ENCODE measurements around the gene ARHGAP44. TPM values are rescaled to one million over a fixed set of nuclear protein-coding genes. Genes with fewer than 3 reads are reported as not detected.

ARHGAP44 gene
- total RNA-seq, 2 experiments from 2014 or later = 13.7 to 19.9 TPM

GRCh38 chr17:12856416-12856815 is 67.1 kb downstream of the ARHGAP44 start:
- BruUV-seq (replicated peaks) = no TSS peak
- no peaks in the 10 kb centered on the region for H3K79me2 ChIP-seq (ENCODE audit: insufficient read depth, low read depth, low read length)
- ChIA-PET CTCF (ENCODE audit: unreplicated experiment) (no interaction called here), POLR2A (interaction anchor here (0.6 to 1.5 kb wide), 2 partner anchors 13 to 34 kb away, joined by 3 to 5 read pairs; no protein-coding TSS in a partner anchor)
- H3K9me3 ChIP-seq (ENCODE audit: low read length) = peaks cover 5% of the 10 kb centered on the region; the same call in 1 of the 2 replicates
- H2AFZ ChIP-seq (ENCODE audit: low read length) = no peak overlapping the region
- H3K27ac ChIP-seq (ENCODE audit: low read depth, low read length, poor library complexity, severe bottlenecking) = no peak overlapping the region
- TF ChIP-seq EZH2phosphoT487 (IDR thresholded peaks at IDR 0.05; ENCODE audit: borderline replicate concordance, low read depth, low read length) = no peak
- TF ChIP-seq, protein P1, sequence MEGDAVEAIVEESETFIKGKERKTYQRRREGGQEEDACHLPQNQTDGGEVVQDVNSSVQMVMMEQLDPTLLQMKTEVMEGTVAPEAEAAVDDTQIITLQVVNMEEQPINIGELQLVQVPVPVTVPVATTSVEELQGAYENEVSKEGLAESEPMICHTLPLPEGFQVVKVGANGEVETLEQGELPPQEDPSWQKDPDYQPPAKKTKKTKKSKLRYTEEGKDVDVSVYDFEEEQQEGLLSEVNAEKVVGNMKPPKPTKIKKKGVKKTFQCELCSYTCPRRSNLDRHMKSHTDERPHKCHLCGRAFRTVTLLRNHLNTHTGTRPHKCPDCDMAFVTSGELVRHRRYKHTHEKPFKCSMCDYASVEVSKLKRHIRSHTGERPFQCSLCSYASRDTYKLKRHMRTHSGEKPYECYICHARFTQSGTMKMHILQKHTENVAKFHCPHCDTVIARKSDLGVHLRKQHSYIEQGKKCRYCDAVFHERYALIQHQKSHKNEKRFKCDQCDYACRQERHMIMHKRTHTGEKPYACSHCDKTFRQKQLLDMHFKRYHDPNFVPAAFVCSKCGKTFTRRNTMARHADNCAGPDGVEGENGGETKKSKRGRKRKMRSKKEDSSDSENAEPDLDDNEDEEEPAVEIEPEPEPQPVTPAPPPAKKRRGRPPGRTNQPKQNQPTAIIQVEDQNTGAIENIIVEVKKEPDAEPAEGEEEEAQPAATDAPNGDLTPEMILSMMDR (conservative IDR thresholded peaks at IDR 0.05; ENCODE audit: low read length) = no peak
- no peaks in the 10 kb centered on the region for H3K9me2 ChIP-seq (ENCODE audit: insufficient read depth, low read length)
- intact Hi-C loops (cut with micrococcal nuclease; ENCODE audit: unreplicated experiment) = no loop called here
- no peak overlapping the region for H3K4me3 ChIP-seq (ENCODE audit: low read depth, low read length, poor library complexity, severe bottlenecking)
- H3K36me3 ChIP-seq (ENCODE audit: insufficient read depth, low read length) = no peaks in the 10 kb centered on the region
- no peak for DNase-seq (ENCODE audit: low spot score)
- no peak overlapping the region for H3K4me2 ChIP-seq (ENCODE audit: low read length)
- H4K20me1 ChIP-seq (ENCODE audit: insufficient read depth, low read length) = no peaks in the 10 kb centered on the region
- H3K4me1 ChIP-seq (ENCODE audit: insufficient read depth, low read length, poor library complexity, severe bottlenecking) = no peaks in the 10 kb centered on the region

DNA sequence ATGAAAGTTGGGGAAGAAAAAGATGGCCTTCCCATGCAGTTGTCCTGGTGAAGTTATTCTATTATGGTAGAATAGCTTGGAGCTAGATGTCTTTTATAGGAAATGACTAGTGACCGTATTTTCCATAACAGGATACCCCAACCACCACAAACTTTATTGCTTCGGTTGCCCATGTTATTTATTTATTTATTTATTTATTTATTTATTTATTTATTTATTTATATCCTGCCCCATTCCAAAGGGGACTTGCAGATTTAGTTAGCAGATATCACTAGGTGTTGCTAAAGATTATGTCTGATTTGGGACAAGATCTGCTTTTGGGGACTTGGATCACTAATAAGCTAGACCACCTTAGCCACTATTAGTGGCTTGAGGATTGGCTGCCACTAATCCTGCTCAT is 68.3 kb downstream of the ARHGAP44 start:
- H3K9me2 ChIP-seq (ENCODE audit: insufficient read depth, low read length) = no peaks in the 10 kb centered on the region
- H3K36me3 ChIP-seq (ENCODE audit: insufficient read depth, low read length) = no peaks in the 10 kb centered on the region
- intact Hi-C loops (cut with micrococcal nuclease; ENCODE audit: unreplicated experiment) = no loop called here
- peaks cover 5% of the 10 kb centered on the region; the same call in 1 of the 2 replicates for H3K9me3 ChIP-seq (ENCODE audit: low read length)
- CTCF ChIA-PET (ENCODE audit: unreplicated experiment) = no interaction called here
- H3K4me2 ChIP-seq (ENCODE audit: low read length) = no peak overlapping the region
- no peak for DNase-seq (ENCODE audit: low spot score)
- H3K4me1 ChIP-seq (ENCODE audit: insufficient read depth, low read length, poor library complexity, severe bottlenecking) = no peaks in the 10 kb centered on the region
- no peaks in the 10 kb centered on the region for H4K20me1 ChIP-seq (ENCODE audit: insufficient read depth, low read length)
- H3K27ac ChIP-seq (ENCODE audit: low read depth, low read length, poor library complexity, severe bottlenecking) = no peak overlapping the region
- H2AFZ ChIP-seq (ENCODE audit: low read length) = no peak overlapping the region
- no peaks in the 10 kb centered on the region for H3K79me2 ChIP-seq (ENCODE audit: insufficient read depth, low read depth, low read length)
- no peak overlapping the region for H3K4me3 ChIP-seq (ENCODE audit: low read depth, low read length, poor library complexity, severe bottlenecking)
- TF ChIP-seq, protein P1 (conservative IDR thresholded peaks at IDR 0.05; ENCODE audit: low read length) = no peak
- TF ChIP-seq EZH2phosphoT487 (IDR thresholded peaks at IDR 0.05; ENCODE audit: borderline replicate concordance, low read depth, low read length) = no peak
- POLR2A ChIA-PET = interaction anchor here (1.5 kb wide), 1 partner anchor 33 kb away, joined by 3 read pairs; no protein-coding TSS in a partner anchor
- no TSS peak for BruUV-seq (replicated peaks)

DNA sequence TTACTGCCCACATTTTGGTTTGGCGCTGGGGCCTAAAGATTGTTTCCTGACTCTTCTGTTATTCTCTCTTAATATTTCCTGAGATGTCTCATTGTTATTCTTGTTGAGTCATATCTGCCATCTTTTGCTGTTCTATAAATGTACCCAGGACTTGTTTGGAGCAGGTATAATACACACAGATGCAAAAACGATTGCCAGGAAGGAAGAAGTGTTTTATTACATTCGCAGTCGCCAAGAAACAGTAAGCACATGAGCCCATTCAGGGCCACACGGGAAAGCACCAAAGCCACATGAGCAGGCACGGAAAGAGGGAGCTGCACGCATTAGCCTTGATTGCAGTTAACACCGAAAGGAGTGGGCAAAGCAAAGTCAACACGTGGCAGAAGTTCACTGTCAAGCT is 70.2 kb downstream of the ARHGAP44 start:
- DNase-seq (ENCODE audit: low spot score) = no peak
- H3K4me2 ChIP-seq (ENCODE audit: low read length) = no peak overlapping the region
- BruUV-seq (replicated peaks) = no TSS peak
- TF ChIP-seq, protein P1 (conservative IDR thresholded peaks at IDR 0.05; ENCODE audit: low read length) = no peak
- no peak for TF ChIP-seq EZH2phosphoT487 (IDR thresholded peaks at IDR 0.05; ENCODE audit: borderline replicate concordance, low read depth, low read length)
- H2AFZ ChIP-seq (ENCODE audit: low read length) = no peak overlapping the region
- H3K79me2 ChIP-seq (ENCODE audit: insufficient read depth, low read depth, low read length) = no peaks in the 10 kb centered on the region
- H3K9me3 ChIP-seq (ENCODE audit: low read length) = peaks cover 5% of the 10 kb centered on the region; the same call in 1 of the 2 replicates
- ChIA-PET POLR2A (no interaction called here), CTCF (ENCODE audit: unreplicated experiment) (no interaction called here)
- H3K4me1 ChIP-seq (ENCODE audit: insufficient read depth, low read length, poor library complexity, severe bottlenecking) = no peaks in the 10 kb centered on the region
- no peaks in the 10 kb centered on the region for H4K20me1 ChIP-seq (ENCODE audit: insufficient read depth, low read length)
- intact Hi-C loops (cut with micrococcal nuclease; ENCODE audit: unreplicated experiment) = no loop called here
- H3K4me3 ChIP-seq (ENCODE audit: low read depth, low read length, poor library complexity, severe bottlenecking) = no peak overlapping the region
- H3K36me3 ChIP-seq (ENCODE audit: insufficient read depth, low read length) = no peaks in the 10 kb centered on the region
- H3K27ac ChIP-seq (ENCODE audit: low read depth, low read length, poor library complexity, severe bottlenecking) = no peak overlapping the region
- H3K9me2 ChIP-seq (ENCODE audit: insufficient read depth, low read length) = no peaks in the 10 kb centered on the region

All from OCI-LY7 (cell line).